HL-60 (cell line): ENCODE results near the gene LACRT.
A peak's percentile ranks its signal among the peaks of the same experiment; 100 is the strongest.
"Not testable (repeated sequence)": the region's sequence is repeated elsewhere in the genome, so short reads cannot be mapped to it uniquely, and the experiment has no call there.

Source experiments
- DNase-seq, 2 experiments: peaks; one replicate each; pipeline ENCODE4 v3.0.0-alpha.2; 2010 to 2020; ENCODE audit warnings: low read depth in 1 of 2, low spot score in 1 of 2
- H3K27ac ChIP-seq: fragments of 250-450 bp; sonication (Bioruptor Pico); replicated peaks from 2 replicates; pipeline ENCODE4 v1.5.1; 2020; ENCODE audit warnings: mild to moderate bottlenecking, moderate library complexity
- H3K27me3 ChIP-seq: fragments of 250-450 bp; sonication (Bioruptor Pico); 2 replicates; pipeline ENCODE4 v1.5.1; 2021; ENCODE audit warnings: mild to moderate bottlenecking, moderate library complexity; ENCODE audit not compliant: insufficient read depth, poor library complexity, severe bottlenecking
- H3K4me3 ChIP-seq: replicated peaks from 2 replicates; pipeline ENCODE4 v1.5.1; 2011; ENCODE audit warnings: mild to moderate bottlenecking, control low read depth, low read length; ENCODE audit not compliant: insufficient read depth
- CTCF ChIP-seq: IDR thresholded peaks from one replicate; pipeline ENCODE4 v1.5.1; 2011; ENCODE audit warnings: low read length, control low read depth, inconsistent platforms; ENCODE audit not compliant: insufficient read depth
- GABPA ChIP-seq: IDR thresholded peaks from 2 replicates; pipeline ENCODE4 v1.6.1; 2012; ENCODE audit warnings: low read depth
- POLR2AphosphoS5 ChIP-seq: IDR thresholded peaks from 2 replicates; pipeline ENCODE4 v1.6.1; 2012; ENCODE audit warnings: low read depth
- REST ChIP-seq: IDR thresholded peaks from 2 replicates; pipeline ENCODE4 v1.6.1; 2012; ENCODE audit warnings: low read depth; ENCODE audit not compliant: insufficient replicate concordance
- SPI1 ChIP-seq: IDR thresholded peaks from 2 replicates; pipeline ENCODE4 v1.6.1; 2012; ENCODE audit warnings: low read depth, mild to moderate bottlenecking, borderline replicate concordance

LACRT gene

GRCh38 chr12:54680374-54680773, 45.7 kb upstream of the LACRT start:
- Histone ChIP-seq H3K27ac (no peak overlapping the region), H3K4me3 (no peak overlapping the region), H3K27me3 (peaks cover 5% of the 10 kb centered on the region)
- peak in 1 of 2 experiments; percentile 57 for DNase-seq
- TF ChIP-seq POLR2AphosphoS5 (no peak), CTCF (peak; percentile 86), GABPA (no peak)

GRCh38 chr12:54678131-54678530, 43.4 kb upstream of the LACRT start:
- DNase-seq, result no peak
- Histone ChIP-seq H3K4me3 (no peak overlapping the region), H3K27me3 (no peaks in the 10 kb centered on the region), H3K27ac (no peak overlapping the region)
- TF ChIP-seq GABPA (no peak), SPI1 (no peak), REST (no peak), POLR2AphosphoS5 (no peak), CTCF (no peak)

- TF ChIP-seq SPI1, result no peak
- Histone ChIP-seq H3K27me3 (peaks cover 4% of the 10 kb centered on the region), H3K27ac (no peak overlapping the region), H3K4me3 (no peak overlapping the region)
- no peak for DNase-seq
Observed at GRCh38 chr12:54667945-54668344, 33.2 kb upstream of the LACRT start.

GRCh38 chr12:54666008-54666407, 31.3 kb upstream of the LACRT start:
- no peak overlapping the region for H3K4me3 ChIP-seq
- TF ChIP-seq GABPA, result no peak
- TF ChIP-seq POLR2AphosphoS5, result no peak
- TF ChIP-seq REST, result no peak
- TF ChIP-seq CTCF, result no peak
- no peak for TF ChIP-seq SPI1
- no peak overlapping the region for H3K27ac ChIP-seq
- peaks cover under 1% of the 10 kb centered on the region for H3K27me3 ChIP-seq
- DNase-seq, result no peak

GRCh38 chr12:54665022-54665635, 30.4 kb upstream of the LACRT start:
- not testable (repeated sequence) for H3K27ac ChIP-seq, H3K4me3 ChIP-seq, H3K27me3 ChIP-seq, DNase-seq
